HL-60 (cell line): ENCODE data around the gene IGF1.

ENCODE experiments used
- CTCF ChIP-seq: IDR thresholded peaks from one replicate; pipeline ENCODE4 v1.5.1; 2011; ENCODE audit warnings: low read length, control low read depth, inconsistent platforms; ENCODE audit not compliant: insufficient read depth
- POLR2AphosphoS5 ChIP-seq: IDR thresholded peaks from 2 replicates; pipeline ENCODE4 v1.6.1; 2012; ENCODE audit warnings: low read depth
- REST ChIP-seq: IDR thresholded peaks from 2 replicates; pipeline ENCODE4 v1.6.1; 2012; ENCODE audit warnings: low read depth; ENCODE audit not compliant: insufficient replicate concordance
- SPI1 ChIP-seq: IDR thresholded peaks from 2 replicates; pipeline ENCODE4 v1.6.1; 2012; ENCODE audit warnings: low read depth, mild to moderate bottlenecking, borderline replicate concordance

- TF ChIP-seq CTCF (no peak), REST (no peak), POLR2AphosphoS5 (no peak), SPI1 (no peak)
These were observed 80.7 kb downstream of the IGF1 start for GRCh38 chr12:102399653-102400052.
